GM19438 (cell line): Measurements from ENCODE around the gene CHAF1B.
"Not testable (repeated sequence)": the region's sequence is repeated elsewhere in the genome, so short reads cannot be mapped to it uniquely, and the experiment has no call there.

Source experiments
- ATAC-seq: cut with Tn5 transposase; IDR thresholded peaks from one replicate; pipeline ENCODE4 v1.9.1; 2021; ENCODE audit warnings: low read depth; ENCODE audit not compliant: unreplicated experiment

CHAF1B gene

DNA sequence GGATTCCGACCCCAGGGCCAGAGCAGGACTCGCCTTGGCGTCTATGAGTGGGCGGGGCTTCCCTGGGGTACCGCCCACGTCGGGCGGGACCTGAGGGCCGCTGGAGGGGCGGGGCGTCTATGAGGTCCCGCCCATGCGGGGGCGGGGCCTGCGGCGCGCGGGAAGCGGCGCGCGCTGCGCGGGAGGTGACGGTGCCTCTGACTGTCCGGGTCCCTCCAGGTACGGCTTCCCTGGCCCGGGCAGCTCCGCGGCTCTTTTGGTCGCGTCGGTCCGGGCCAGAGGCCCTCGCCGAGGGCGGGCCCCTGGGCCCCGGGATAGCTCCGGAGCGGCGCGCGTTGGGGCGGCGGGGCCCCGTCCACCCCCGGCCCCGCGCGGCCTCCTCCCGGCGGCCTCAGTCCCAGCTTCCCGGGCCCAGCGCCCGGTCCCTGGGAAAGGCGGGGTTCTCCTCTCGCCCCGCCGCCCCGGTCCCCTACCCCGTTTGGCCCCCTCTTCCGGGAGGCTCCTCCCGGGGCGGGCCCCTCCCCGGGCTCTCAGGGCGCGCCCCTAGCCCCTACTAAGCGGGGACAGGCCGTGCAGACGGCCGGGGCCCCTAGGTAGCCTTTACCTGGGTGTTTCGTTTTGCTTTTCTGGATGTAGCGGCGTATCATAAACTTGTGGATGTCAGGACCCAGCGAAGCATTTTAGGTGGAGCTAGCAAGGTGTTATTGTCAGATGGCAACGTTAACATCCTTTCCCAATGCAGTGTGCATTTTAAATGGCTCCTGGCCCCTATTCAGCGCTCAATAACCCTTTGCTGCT lies at the start of gene CHAF1B:
CHAF1B (plus strand) TSS at position 160 of the 798 bp plus-strand sequence. CDS start 745 bp downstream, outside the sequence.
- peak; percentile 74 for ATAC-seq

DNA sequence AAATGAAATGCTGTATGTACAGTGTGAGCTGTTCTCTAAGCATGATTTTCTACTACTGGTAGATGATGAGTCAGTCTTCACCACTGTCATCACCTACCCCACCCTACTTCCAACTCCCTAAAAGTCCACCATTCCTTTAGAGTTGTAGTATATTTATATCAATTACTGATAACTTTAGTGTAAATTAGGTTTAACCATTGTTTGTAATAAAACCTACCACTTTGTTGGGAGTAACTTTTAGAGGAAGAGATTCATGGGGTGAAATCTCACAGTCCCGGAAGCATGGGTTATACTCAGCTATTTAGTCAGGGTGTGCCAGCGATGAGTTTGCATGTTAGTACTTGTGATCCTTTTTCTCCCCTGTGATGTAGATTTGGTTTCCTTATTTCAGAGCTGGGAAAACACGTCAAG lies 48.1 kb upstream of the CHAF1B start:
- no peak for ATAC-seq

DNA sequence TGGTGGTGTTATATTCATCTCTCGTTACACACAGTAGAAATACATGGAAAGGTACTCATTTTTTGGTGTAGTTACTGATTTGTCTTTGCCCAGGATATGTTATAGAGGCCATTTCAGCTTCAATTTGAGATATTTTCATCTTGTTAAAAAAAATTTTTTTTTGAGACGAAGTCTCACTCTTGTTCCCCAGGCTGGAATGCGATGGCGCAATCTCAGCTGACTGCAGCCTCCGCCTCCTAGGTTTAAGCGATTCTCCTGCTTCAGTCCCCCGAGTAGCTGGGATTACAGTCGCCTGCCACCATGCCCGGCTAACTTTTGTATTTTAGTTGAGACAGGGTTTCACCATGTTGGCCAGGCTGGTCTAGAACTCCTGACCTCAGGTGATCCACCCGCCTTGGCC lies 46.2 kb upstream of the CHAF1B start:
- no peak for ATAC-seq

DNA sequence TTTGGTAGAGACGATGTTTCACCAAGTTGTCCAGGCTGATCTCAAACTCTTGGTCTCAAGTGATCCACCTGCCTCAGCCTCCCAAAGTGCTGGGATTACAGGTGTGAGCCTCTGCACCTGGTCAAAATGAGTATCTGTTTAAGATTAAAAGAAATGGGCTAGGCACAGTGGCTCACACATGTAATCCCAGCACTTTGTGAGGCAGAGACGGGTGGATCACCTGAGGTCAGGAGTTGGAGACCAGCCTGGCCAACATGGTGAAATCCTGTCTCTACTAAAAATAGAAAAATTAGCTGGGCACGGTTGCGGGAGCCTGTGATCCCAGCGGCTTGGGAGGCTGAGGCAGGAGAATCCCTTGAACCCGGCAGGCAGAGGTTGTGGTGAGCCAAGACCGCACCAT lies 42.6 kb upstream of the CHAF1B start:
- ATAC-seq, result not testable (repeated sequence)

DNA sequence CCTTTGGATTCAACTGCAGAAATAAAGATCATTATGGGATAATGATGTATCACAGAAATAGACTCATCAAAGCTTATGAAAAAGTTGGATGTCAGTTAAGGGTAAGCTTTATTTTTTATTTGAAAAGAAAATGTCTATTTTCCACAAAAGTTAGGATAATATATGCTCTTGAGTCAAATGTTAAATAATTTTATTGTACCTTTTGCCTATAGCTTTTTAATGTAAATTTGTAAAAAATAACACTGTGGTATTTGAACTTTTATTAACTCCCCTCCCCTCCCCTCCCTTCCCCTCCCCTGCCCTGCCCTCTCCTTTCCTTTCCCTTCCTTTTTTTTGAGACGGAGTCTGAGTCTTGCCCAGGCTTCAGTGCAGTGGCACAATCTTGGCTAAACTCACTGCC lies 40.3 kb upstream of the CHAF1B start:
- ATAC-seq, result no peak

DNA sequence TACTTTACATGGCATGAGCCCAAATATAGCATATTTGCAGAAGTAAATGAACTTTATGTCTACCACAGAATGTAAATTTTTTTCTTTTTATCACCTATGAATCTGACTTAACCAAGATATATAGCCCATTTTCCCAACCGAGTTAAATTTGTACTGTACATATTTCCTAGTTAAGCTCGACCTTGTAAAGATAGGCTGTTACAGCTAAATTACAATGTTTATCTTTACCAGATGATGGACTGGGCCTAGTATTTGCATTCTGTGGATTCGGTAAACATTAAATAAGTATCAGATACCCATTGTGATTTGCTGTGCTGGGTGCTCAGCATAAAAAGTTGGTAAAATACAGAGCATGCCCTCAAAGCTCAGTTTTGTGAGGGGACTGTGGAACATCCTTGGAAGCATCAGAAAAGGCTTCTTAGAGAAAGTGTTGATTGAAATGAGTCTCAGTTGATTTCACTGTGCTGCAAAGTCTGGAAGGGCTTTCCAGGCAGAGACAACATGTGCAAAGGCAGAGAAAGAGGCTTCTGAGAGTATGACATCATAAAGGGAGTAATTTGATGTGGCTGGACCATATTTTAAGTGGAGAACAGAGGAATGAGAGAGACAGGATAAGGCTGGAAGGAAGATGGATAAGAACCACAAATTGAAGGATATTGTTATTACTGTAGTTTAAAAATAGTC lies 37.8 kb upstream of the CHAF1B start:
- no peak for ATAC-seq

DNA sequence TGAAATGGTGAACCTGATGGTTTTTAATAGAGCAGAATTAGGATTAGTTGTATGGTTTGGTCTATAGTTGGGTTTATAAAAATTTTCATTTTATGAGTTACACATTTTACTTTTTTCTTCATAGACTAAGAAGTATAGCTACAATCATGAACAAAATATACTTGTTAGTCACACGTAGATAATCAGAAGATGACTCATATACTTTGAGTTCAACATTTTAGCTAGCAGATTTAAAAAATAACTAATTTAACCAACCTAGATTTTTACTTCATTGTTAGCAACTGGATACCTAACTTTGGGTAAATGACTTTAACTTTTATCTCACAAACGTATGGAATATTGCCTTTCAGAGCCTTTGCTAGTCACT lies 37.2 kb upstream of the CHAF1B start:
- no peak for ATAC-seq

DNA sequence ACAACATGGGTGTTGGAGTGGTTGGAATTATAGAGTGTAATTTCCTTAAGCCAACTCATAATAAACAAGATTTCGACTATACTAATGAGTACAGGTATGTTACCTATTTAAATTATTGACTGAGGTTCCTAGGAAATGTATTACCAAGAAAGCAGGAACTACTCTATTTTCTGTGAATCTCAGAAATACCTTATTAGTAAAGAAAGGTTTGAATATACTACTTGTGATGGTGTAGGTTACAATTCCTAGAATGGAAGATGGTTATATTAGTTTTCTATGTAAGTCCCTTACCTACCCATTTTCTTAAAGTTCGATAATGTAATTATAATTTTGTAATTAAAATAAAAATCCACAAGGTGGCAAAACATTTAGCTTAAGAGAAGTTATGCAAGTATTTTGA lies 35.9 kb upstream of the CHAF1B start:
- no peak for ATAC-seq

DNA sequence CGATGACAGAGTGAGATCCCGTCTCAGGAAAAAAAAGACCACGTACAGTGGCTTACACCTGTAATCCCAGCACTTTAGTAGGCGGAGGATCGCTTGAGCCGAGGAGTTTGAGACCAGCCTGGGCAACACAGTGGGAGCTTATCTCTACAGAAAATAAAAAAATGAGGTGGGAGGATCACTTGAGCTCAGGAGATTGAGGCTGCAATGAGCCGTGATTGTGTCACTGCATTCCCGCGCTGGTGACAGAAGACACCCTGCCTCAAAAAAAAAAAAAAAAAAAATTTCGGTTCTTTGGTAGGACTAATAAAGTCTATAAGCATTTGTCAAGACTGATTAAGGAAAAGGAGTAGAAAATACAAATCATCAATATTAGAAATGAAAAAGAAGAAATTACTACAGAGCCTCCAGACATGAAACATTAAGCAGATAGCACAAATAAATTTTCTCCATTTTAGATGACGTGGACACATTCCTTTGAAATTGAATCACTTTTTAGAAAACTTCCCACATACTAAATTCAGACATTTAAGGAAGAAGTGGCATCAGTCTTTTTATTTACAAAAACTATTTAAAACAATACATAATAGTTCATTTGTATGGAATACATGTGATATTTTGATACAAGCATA lies 34.8 kb upstream of the CHAF1B start:
- no peak for ATAC-seq

DNA sequence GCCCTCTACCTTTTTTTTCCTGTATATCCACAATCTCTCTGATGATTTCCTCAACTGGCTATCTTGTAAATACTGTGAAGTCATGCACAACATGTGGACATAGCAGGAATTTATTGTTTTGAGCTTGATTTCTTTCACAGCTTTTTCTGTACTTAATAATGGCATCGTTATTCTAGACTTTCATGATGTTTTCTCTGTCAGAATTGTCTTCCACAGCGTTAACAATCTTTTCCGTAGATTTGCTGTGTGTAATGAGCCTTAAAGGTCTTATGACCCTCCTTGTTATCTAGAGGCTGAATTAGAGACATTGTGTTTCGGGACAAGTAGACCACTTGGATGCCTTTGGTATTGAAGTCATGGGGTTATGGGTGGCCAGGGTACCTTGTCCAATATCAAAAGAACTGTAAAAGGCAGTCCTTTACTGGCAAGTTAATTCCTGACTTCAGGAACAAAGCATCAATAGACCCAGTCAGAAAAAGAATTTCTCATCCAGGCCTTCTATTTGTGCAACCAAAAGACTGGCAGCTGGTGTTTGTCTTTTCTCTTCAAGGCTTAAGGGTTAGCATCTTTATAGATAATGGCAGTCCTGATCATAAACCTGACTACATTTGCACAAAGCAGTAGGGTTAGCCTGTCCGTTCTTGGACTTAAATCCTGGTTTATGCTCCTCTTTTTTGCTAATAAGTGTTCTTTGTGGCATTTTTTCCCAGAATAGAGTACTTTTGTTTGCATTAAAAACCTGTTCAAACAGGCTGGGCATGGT lies 30.1 kb upstream of the CHAF1B start:
- ATAC-seq, result no peak

DNA sequence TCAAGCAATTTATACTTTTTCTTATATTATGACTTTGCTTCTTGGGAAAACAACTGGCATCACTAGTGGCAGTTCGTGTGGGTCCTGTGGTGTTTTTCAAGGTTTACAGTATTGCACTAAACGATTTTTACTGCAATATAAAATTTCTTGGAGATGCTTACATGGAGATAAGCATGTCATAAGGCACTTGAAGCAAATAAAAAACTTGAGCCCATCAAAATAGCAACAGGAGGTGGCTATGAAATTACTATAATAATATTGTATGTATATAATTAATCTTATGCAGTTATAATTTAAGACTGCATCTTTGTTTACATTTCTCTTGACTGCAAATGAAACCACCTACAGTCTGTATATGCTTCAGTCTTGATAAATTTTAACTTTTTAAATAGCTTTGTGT lies 29.3 kb upstream of the CHAF1B start:
- ATAC-seq, result no peak

DNA sequence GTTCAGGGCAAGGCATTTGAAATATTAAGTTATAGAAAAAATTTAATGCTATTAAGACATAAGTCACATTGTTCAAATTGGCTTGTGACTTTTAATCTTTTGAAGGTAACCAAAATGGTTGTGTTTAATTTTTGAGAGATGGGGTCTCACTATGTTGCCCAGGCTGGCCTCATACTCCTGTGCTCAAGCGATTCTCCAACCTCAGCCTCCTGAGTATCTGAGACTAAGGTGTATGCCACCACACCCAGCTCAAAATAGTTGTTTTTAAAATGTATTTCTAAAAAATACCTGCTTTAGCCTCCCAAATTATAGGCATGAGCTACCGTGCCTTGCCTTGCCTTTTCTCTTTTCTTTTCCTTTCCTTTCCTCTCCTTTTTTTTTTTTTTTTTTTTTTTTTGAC lies 26.0 kb upstream of the CHAF1B start:
- ATAC-seq, result no peak

DNA sequence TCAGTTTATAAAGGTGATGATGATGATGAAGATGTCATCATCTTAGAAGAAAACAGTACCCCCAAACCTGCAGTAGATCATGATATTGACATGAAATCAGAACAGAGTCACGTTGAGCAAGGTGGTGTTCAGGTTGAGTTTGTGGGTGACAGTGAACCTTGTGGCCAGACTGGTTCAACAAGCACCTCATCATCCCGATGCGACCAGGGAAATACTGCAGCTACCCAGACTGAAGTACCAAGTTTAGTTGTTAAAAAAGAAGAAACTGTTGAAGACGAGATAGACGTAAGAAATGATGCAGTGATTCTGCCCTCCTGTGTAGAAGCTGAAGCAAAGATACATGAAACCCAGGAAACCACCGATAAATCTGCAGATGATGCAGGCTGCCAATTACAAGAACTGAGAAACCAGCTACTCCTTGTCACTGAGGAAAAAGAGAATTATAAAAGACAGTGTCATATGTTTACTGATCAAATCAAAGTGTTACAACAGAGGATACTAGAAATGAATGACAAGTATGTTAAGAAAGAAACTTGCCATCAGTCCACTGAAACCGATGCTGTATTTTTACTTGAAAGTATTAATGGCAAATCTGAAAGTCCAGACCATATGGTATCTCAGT lies 16.0 kb upstream of the CHAF1B start:
- ATAC-seq, result no peak

DNA sequence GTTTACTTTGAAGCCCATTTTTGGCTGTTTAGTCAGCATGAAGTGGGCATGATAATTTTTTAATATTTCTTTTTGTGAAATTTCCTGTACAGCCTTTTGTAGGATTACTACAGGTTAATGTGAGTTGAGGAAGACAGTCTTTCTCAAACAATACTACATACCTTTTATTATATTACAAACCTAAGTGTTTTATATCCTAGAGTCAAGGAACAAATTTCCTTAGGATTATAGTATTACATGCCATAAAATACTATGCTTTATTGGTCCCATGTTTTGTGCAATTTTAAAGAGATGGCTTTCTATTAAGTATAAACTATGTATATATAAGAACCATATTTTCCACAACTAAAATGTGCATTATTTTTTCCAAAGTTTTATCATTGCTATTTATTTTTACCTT lies 9.2 kb upstream of the CHAF1B start:
- ATAC-seq, result no peak

DNA sequence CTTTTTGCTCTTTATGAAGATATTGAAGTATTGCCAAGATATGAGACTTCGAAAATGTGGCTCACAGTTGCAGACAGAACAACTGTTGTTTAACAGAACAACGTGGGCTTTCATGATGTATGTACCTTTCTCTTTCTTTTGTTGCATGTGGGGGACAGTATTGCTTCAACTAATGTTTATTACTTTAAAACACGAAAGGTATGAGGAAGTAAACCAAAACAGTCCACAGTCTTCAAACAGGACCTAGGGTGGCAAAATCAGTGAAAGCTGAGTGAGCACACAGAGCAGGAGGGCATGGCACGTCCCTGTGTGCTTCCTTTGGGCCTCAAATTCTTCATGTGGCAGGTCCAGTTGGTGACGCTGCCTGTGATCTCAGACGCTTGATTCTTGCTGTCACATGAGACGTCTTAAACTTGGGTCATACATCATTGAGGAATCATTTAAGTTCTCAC lies 7.8 kb upstream of the CHAF1B start:
- ATAC-seq, result no peak

DNA sequence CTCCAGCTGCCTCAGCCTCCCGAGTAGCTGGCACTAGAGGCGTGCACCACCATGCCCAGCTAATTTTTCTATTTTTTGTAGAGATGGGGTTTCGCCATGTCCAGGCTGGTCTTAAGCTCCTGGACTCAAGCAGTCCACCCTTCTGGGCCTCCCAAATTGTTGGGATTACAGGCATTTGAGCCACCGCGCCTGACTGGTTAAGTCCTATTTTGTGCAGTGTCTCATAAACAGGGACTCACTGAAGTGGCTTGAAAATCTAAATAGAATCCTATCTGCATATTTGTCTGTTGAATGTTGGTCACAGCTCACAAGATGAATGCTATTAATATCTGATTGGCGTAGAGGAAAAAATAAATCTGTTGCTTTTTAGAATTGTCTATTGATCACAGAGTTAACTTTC lies 5.9 kb upstream of the CHAF1B start:
- no peak for ATAC-seq

DNA sequence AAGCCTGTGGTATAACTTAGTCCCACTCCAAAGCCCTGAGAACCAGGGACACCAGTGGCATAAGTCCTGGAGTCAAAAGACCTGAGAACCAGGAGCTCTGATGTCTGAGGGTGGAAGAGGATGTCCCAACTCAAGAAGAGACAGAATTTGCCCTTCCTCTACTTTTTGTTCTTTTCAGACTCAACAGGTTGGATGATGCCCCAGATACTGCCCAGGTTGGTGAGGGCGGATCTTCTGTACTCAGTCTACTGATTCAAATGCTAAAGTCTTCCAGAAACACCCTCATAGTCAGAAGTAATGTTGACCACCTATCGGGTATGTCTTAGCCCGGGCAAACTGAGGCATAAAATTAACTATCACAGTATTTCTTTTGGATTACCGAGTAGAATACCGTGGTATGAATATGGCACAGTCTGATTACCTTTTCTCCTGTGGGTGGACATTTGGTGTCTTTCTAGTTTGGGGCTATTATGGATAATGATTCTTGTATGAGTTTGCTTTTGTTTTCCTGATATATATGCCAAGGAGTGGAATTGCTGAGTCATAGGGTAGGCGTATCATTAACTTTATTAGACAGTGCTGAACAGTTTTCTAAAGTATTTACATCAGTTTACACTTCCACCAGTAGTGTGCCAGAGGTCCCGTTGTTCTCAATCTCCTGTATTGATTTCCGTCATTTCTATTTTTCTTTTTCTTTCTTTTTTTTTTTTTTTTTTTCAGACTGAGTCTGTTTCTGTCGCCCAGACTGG lies 3.2 kb upstream of the CHAF1B start:
- ATAC-seq, result no peak

DNA sequence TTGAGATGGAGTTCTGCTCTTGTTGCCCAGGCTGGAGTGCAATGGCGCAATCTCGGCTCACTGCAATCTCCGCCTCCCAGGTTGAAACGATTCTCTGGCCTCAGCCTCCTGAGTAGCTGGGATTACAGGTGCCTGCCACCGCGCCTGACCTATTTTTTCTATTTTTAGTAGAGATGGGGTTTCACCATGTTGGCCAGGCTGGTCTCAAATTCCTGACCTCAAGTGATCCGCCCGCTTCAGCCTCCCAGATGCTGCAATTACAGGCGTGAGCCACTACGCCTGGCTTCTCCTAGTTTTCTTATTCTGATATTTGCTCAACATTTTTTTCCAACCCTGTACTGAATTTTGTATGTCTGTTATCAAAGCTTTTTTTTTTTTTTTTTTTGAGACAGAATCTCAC lies 2.5 kb upstream of the CHAF1B start:
- ATAC-seq, result not testable (repeated sequence)

DNA sequence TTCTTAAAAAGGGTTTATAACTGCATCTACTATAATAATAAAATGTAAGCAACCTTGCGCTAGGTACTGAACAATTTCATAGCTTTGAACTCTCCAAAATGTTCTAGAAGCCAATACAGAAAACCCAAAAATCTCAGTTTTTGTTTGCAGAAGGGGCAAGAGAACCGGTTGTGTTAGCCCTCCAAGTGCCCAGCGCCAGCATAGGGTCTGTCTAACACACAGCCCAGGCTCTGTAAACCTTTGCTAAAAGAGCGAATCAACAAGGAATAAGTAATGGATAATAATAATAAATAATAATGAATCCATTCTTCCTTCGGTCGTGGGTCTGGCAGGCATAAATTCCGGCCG lies 333 bp upstream of the CHAF1B start:
- ATAC-seq, result peak; percentile 22
